ENCODE measurements around the gene FOXJ2. TPM values are rescaled to one million over a fixed set of nuclear protein-coding genes. Genes with fewer than 3 reads are reported as not detected.

FOXJ2 gene
- total RNA-seq, 4 donors from 2014 or later, result 7.4 to 37.7 (median 10.8) TPM

- no peak for TF ChIP-seq POLR2A (IDR thresholded peaks at IDR 0.05)
- TF ChIP-seq CTCF (IDR thresholded peaks at IDR 0.05), result no peak
- no peaks in the 10 kb centered on the region for H3K36me3 ChIP-seq
- H3K4me1 ChIP-seq, result no peaks in the 10 kb centered on the region
- no peak overlapping the region for H3K27ac ChIP-seq
- intact Hi-C loops (cut with DNase I; ENCODE audit: low total_unique reads), result no loop called here
- DNase-seq, result no peak
- H3K27me3 ChIP-seq, result no peaks in the 10 kb centered on the region
- H3K9me3 ChIP-seq, result no peaks in the 10 kb centered on the region
- no peak overlapping the region for H3K4me3 ChIP-seq
Observed at GRCh38 chr12:8057306-8057705, 24.8 kb downstream of the FOXJ2 start.

DNA sequence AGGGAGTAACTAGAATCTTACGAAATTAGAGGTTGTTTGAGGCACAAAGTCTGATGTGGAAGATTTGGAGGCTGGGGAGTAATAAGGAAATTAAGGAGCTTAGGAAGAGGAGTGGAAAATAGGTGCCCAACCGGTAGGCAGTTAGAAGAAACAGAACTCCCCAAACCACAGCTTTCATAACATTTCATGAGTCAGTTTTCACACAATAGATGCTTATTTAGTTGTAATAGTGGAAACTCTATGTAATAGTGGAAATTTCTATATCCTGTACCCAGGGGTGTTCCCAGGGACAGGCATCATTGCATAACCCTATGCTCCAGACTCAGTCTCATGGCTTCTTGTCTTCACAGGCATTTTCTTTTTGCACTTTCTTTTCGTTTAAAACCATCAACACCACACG, 25.3 kb downstream of the FOXJ2 start:
- no peak for TF ChIP-seq POLR2A (IDR thresholded peaks at IDR 0.05)
- TF ChIP-seq CTCF (IDR thresholded peaks at IDR 0.05), result no peak
- Histone ChIP-seq H3K9me3 (no peaks in the 10 kb centered on the region), H3K27me3 (no peaks in the 10 kb centered on the region), H3K4me1 (no peaks in the 10 kb centered on the region), H3K36me3 (no peaks in the 10 kb centered on the region), H3K4me3 (no peak overlapping the region), H3K27ac (no peak overlapping the region)
- intact Hi-C loops (cut with DNase I; ENCODE audit: low total_unique reads), result no loop called here
- no peak for DNase-seq

GRCh38 chr12:8058506-8058905, 26.0 kb downstream of the FOXJ2 start:
- no peak for DNase-seq
- Histone ChIP-seq H3K36me3 (no peaks in the 10 kb centered on the region), H3K4me3 (no peak overlapping the region), H3K9me3 (no peaks in the 10 kb centered on the region), H3K27ac (no peak overlapping the region), H3K27me3 (no peaks in the 10 kb centered on the region), H3K4me1 (no peaks in the 10 kb centered on the region)
- intact Hi-C loops (cut with DNase I; ENCODE audit: low total_unique reads), result no loop called here
- TF ChIP-seq POLR2A (IDR thresholded peaks at IDR 0.05) (no peak), CTCF (IDR thresholded peaks at IDR 0.05) (no peak)

DNA sequence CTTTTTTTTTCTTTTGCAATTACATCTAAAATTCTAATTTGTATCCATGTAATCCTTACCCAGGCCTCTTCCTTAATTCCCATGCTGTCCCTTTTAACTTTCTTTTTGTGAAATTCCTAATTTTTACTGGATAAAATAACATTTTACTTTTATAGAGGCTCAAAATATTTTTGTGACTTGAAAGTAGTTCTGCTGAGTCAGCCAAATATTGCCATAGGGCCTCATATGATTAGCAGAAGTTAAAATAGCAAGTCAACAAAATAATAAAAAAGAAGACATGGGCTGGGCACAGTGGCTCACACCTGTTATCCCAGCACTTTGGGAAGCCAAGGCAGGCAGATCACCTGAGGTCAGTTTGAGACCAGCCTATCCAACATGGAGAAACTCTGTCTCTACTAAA, 31.6 kb downstream of the FOXJ2 start:
- Histone ChIP-seq H3K4me3 (no peak overlapping the region), H3K27ac (no peak overlapping the region), H3K9me3 (no peaks in the 10 kb centered on the region), H3K36me3 (no peaks in the 10 kb centered on the region), H3K27me3 (no peaks in the 10 kb centered on the region), H3K4me1 (no peaks in the 10 kb centered on the region)
- TF ChIP-seq POLR2A (IDR thresholded peaks at IDR 0.05) (no peak), CTCF (IDR thresholded peaks at IDR 0.05) (no peak)
- intact Hi-C loops (cut with DNase I; ENCODE audit: low total_unique reads), result no loop called here
- no peak for DNase-seq

- intact Hi-C loops (cut with DNase I; ENCODE audit: low total_unique reads), result no loop called here
- H3K27ac ChIP-seq, result peak within 1 kb of the TSS in 1 of 2 donors; percentile 15
- TF ChIP-seq CTCF (IDR thresholded peaks at IDR 0.05), result no peak
- no peak for TF ChIP-seq POLR2A (IDR thresholded peaks at IDR 0.05)
- no peaks in the 10 kb centered on the region for H3K27me3 ChIP-seq
- H3K4me1 ChIP-seq, result no peaks in the 10 kb centered on the region
- no peaks in the 10 kb centered on the region for H3K9me3 ChIP-seq
- DNase-seq, result no peak
- no peaks in the 10 kb centered on the region for H3K36me3 ChIP-seq
- no peak within 1 kb of the TSS for H3K4me3 ChIP-seq
Observed at GRCh38 chr12:8065991-8066594, 33.6 kb downstream of the FOXJ2 start, which contains the start of gene C3AR1. Gene C3AR1, minus strand, starts transcription at chr12:8066359. Its CDS starts 6,174 bp downstream, at chr12:8060185.

All from uterus (tissue), 4 donors.